Adrenal gland (tissue), 5 donors: ENCODE data around the gene ZNF862.
A peak's percentile ranks its signal among the peaks of the same experiment; 100 is the strongest.

Source experiments
- CTCF ChIP-seq, 6 experiments: fragments of 450-650 bp in 4 of 6; fragments of 200-600 bp in 2 of 6; sonication (generic) in 1 of 6; IDR thresholded peaks; 1 replicate in 5 of 6; 2 replicates in 1 of 6; pipeline versions ENCODE4 v1.5.1 to v1.8.0; 2016 to 2021; ENCODE audit warnings: antibody characterized with exemption in 6 of 6, mild to moderate bottlenecking in 2 of 6, moderate library complexity in 1 of 6
- POLR2A ChIP-seq, 2 donors: fragments of 450-650 bp; IDR thresholded peaks; one replicate each; pipeline ENCODE4 v1.6.1; 2017; ENCODE audit warnings: antibody characterized with exemption in 2 of 2, mild to moderate bottlenecking in 2 of 2, moderate library complexity in 1 of 2
- donor health status: DM: no; HTN: no; CAD: no.

DNA sequence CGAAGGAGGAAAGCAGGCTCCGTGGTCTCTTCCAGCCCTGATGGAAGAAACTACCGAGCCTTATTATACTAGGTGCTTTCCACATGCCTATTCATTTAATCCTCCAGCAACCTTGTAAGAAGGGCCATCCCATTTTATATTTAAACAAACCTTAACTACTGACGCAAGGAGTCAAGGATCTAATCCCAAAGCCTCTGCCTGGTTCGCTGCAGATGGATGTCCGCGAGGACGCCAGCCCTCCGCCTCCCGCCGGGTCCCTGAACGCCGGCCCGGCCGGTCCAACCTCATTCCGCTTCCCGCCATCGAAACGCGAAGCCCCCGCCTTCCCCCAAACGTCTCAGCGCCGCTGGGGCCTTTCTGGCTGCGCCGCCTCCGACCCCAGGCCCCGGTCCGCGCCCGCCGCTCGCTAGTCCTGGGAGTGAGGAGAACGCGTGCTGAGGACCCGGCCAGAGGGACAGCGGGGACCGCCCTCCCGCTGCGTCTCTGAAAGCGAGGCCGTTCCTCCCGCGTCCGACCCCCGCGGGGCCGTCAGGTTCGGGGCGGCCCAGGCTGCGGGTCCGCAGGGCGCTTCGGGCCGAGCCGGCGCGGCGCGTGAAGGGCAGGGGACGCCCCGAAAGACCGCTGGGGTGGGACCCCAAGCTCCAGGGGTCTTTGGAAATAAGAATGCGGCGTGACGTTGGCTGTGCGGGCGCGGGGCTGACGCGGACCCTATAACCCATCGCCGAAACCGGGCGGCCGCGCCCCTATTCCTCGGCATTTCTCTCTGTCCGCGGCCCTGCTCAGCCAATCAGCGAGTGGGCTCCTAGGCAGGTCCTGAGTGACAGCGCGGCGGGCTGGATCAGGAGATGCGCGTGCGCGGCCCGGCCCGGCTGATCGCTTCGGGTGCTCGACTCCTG, 35.1 kb downstream of the ZNF862 start, which contains the start of gene ATP6V0E2:
- no peak for TF ChIP-seq CTCF (IDR thresholded peaks at IDR 0.05)
- TF ChIP-seq POLR2A (IDR thresholded peaks at IDR 0.05) = peak; percentile 5 to 61
